Left kidney (tissue), 8 donors: ENCODE results near the gene REEP3. TPM values are rescaled to one million over a fixed set of nuclear protein-coding genes. Genes with fewer than 3 reads are reported as not detected.
A peak's percentile ranks its signal among the peaks of the same experiment; 100 is the strongest.
"Not testable (repeated sequence)": the region's sequence is repeated elsewhere in the genome, so short reads cannot be mapped to it uniquely, and the experiment has no call there.

ENCODE experiments used
- DNase-seq: peaks from one replicate; pipeline ENCODE4 v3.0.0-alpha.2; 2013
- long read RNA-seq, 8 donors: transcript quantifications; one replicate each; lab custom pipeline, GENCODE V29; 2026
- polyA plus RNA-seq: library from polyadenylated mRNA; unstranded; fragments of 120-200 nt; gene quantifications from one replicate; pipeline ENCODE4 v1.2.1, GENCODE V29; 2013; ENCODE audit not compliant: insufficient read length

Gene REEP3, protein sequence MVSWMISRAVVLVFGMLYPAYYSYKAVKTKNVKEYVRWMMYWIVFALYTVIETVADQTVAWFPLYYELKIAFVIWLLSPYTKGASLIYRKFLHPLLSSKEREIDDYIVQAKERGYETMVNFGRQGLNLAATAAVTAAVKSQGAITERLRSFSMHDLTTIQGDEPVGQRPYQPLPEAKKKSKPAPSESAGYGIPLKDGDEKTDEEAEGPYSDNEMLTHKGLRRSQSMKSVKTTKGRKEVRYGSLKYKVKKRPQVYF
- polyA plus RNA-seq = 34.1 TPM
- long read RNA-seq, donor 1, full-length matches to known transcripts = 6 of 6 reads
- long read RNA-seq, donor 1, partial matches to known transcripts = 0 of 6 reads
- long read RNA-seq, donor 1, other reads (novel, unspliced or antisense) = 0 of 6 reads
- long read RNA-seq, donor 2, full-length matches to known transcripts = 7 of 7 reads
- long read RNA-seq, donor 2, partial matches to known transcripts = 0 of 7 reads
- long read RNA-seq, donor 2, other reads (novel, unspliced or antisense) = 0 of 7 reads
- long read RNA-seq, donor 3, full-length matches to known transcripts = 5 of 5 reads
- long read RNA-seq, donor 3, partial matches to known transcripts = 0 of 5 reads
- long read RNA-seq, donor 3, other reads (novel, unspliced or antisense) = 0 of 5 reads
- long read RNA-seq, donor 4, full-length matches to known transcripts = 3 of 3 reads
- long read RNA-seq, donor 4, partial matches to known transcripts = 0 of 3 reads
- long read RNA-seq, donor 4, other reads (novel, unspliced or antisense) = 0 of 3 reads
- long read RNA-seq, donor 5, full-length matches to known transcripts = 5 of 5 reads
- long read RNA-seq, donor 5, partial matches to known transcripts = 0 of 5 reads
- long read RNA-seq, donor 5, other reads (novel, unspliced or antisense) = 0 of 5 reads
- long read RNA-seq, donor 6, full-length matches to known transcripts = 5 of 5 reads
- long read RNA-seq, donor 6, partial matches to known transcripts = 0 of 5 reads
- long read RNA-seq, donor 6, other reads (novel, unspliced or antisense) = 0 of 5 reads
- long read RNA-seq, donor 7, full-length matches to known transcripts = 5 of 48 reads
- long read RNA-seq, donor 7, partial matches to known transcripts = 43 of 48 reads
- long read RNA-seq, donor 7, other reads (novel, unspliced or antisense) = 0 of 48 reads
- long read RNA-seq, donor 8, full-length matches to known transcripts = 2 of 2 reads
- long read RNA-seq, donor 8, partial matches to known transcripts = 0 of 2 reads
- long read RNA-seq, donor 8, other reads (novel, unspliced or antisense) = 0 of 2 reads

DNA sequence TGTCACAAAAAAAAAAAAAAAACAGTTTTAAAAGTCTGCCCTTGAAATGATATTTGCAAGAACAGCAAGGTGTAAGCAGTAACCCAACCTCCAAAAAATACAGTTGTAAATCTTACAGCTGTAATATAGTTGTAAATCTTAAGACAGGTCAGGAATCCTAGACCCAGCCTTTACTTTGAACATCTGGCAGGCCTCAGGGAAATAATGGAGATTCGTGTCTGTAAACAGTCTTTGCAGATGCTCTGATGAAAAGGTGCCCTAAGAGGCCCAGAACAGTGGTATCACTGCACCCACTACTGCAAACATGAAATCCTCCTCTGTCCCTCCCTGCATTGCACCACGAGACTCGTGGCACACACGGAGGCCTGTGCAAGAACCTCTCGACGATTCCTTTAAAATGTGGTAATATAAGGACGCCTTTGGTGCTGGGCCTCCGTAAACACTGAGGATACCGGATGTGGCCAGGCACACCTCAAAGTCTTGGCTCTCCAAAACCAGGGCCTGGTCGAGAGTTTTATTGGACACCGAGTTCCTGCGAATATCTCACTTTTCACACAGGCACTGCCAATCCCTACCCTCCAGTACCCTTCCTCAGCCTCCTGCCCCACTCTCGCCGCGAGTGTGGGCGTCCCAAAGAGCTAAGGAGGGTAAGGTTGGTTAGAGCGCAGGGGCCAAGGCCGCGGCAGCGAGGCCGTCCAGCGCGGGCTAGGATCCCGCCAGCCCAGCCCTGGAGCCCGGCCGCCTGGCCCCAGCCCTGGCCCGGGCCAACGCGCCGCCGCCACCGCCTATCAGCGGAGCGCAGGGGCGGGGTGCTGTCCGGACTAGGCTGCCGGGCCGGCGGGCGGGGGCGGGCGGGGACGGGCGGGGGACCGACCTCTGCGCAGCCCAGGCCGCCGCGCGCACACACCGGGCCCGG, at the start of gene REEP3:
Gene REEP3, plus strand, starts transcription at position 902 of the 916 bp plus-strand sequence. CDS start 145 bp downstream, outside the sequence.
- DNase-seq = peak; percentile 60

DNA sequence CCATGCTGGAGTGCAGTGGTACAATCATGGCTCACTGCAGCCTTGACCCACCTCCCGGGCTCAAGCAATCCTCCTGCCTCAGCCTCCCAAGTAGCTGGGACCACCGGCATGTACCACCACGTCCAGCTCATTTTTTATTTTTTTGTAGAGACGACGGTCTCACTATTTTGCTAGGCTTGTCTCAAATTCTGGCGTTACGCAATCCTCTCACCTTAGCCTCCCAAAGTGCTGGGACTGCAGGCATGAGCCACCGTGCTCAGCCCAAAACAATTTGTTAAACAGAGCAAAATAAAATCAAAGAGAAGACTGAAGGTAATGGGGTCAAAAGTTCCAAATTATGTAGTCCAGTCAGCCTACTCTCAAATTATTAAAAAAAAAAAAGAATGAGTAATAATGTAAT, 46.7 kb upstream of the REEP3 start:
- no peak for DNase-seq

- no peak for DNase-seq
Observed at GRCh38 chr10:63477927-63478326, 43.3 kb upstream of the REEP3 start.

- DNase-seq = no peak
Observed at GRCh38 chr10:63478564-63478963, 42.6 kb upstream of the REEP3 start.

- DNase-seq = no peak
Observed at GRCh38 chr10:63480237-63480636, 41.0 kb upstream of the REEP3 start.

- DNase-seq = no peak
Observed at GRCh38 chr10:63481815-63482421, 39.3 kb upstream of the REEP3 start.

DNA sequence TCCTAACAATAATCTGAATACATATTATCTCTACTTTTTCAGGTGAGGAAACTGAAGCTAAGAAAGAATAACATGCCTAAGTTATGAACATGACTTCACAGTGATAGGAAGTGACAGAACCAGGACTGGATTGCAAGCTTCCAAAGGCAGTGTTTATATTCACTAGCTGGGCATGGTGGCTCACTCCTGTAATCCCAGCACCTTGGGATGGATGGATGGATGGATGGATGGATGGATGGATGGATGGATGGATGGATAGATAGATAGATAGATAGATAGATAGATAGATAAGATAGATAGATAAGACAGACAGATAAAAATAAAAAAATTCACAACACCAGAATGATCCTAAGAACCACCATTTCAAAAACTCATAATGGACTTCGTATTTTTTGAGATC, 37.2 kb upstream of the REEP3 start:
- DNase-seq = no peak

DNA sequence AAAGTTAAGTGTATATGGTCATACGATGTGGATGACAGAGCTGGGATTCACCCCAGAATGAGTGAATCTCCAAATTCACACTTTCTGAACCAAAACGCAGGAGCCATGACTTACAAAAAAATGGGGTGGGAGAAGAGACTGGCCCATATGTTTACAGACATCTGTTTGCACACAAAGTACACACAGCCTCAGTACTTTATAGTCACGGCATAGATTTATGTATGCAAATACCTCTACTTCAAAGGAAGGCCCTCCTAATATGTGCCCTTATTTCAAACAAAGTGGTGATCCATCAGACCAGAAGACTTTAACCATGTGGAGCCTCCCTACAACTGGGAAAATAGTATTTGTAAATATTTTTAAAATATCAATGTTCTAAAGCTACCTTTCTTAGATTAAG, 33.2 kb upstream of the REEP3 start:
- no peak for DNase-seq

DNA sequence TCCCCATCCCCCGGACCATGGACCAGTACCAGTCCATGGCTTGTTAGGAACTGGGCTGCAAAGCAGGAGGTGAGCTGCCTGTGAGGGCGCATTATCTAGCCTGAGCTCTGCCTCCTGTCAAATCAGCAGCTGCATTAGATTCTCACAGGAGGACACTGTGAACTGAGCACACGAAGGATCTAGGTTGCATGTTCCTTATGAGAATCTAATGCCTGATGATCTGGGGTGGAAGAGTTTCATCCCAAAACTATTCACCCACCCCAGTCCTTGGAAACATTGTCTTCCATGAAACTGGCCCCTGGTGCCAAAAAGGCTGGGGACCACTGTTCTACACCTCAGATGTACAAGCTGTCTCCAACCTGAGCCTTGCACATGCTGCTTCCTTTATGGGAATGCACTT, 31.4 kb upstream of the REEP3 start:
- DNase-seq = no peak

DNA sequence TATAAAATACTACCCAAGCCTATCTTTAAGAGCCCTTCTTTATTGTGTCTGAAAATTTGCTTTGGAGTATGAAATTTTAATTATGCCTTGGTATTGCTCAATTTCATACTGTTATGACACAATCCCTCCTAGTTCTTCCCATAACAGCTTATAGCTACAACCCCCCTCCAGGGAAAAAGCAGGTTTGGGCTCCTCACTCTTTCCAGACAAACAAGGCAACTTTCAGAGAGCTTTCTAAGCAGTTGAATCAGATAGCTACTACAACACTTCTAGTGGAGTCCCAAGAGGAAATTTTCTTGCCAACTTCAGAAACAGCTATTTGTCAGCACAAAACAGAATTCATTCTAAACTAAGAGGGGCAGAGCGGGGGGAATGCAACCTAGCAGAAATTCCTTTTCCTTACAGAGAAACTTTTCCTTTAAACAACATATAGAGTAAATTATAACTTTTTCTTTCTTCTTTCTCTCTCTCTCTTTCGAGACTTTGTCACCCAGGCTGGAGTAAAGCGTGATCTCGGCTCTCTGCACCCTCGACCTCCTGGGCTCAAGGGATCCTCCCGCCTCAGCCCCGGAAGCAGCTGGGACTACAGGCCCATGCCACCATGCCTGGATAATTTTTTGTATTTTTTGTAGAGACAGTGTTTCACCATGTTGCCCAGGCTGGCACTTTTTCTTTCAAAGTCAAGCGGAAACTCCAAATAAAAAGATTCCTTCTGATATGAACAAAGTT, 29.4 kb upstream of the REEP3 start:
- DNase-seq = peak; percentile 24

- not testable (repeated sequence) for DNase-seq
Observed at GRCh38 chr10:63492317-63492690, 28.9 kb upstream of the REEP3 start.

DNA sequence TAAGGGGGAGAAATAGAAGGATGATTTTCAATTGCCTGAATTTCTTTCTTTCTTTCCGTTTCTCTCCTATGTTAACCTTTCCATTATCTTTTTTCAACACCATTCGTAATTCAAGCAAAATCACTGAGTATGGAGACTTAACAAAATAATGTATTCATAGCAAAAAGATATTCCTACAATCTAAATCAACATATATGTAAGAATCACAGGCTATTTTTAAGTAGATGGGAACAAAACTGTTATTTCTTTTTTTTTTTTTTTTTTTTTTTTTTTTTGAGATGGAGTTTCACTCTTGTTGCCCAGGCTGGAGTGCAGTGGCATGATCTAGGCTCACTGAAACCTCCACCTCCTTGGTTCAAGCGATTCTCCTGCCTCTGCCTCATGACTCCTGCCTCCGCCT, 28.2 kb upstream of the REEP3 start:
- DNase-seq = no peak

DNA sequence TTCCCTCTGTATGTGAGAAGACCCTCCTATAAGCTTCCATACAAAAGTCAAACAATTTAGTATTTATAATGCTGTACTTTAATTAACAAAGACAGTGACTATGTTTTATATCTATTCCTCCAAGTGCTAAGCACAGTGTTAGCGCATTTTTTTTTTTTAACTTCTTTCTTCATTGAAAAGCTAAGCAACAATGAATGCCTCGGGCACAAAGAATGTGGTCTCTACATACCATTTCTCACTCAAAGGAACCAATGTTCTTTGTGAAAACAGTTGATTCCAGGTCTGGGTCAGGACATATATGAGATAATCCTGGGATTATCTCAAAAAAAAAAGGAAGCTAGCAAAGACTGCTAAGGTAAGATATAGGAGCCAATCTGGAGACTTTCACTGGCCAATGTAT, 26.2 kb upstream of the REEP3 start:
- DNase-seq = no peak

DNA sequence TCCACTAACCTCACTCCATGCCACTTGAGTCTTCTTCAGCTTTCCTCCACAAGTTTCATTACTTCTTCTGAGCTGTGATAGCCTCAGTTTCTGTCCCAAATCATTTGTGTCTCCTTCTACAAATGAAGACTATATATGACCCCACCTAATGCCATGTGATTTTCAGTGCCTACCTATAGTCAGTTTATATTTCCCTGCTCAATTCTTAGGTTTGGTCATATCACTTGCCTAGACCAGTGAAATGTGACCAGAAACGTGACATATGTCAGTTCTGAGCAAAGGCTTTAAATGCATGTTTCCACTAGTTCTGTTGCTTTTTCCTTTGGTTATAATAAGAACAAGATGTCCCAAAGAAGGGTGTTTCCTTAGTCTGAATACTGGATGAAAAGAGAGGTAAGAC, 24.6 kb upstream of the REEP3 start:
- DNase-seq = no peak

DNA sequence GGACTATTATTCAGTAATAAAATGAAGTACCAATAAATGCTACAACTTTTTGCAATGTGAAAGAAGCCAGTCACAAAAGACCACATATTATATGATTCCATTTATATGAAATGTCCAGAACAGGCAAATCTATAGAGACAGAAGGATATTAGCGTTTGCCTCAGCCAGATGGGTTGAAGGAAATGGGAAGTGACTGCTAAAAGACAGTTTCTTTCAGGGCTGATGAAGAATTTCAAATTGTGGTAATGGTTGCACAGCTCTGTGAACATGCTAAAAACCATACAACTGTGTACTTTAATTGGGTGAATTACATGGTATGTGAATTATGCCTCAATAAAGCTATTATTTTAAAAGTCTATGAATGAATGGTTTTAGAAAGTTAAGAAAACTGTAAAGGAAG, 23.9 kb upstream of the REEP3 start:
- DNase-seq = no peak

DNA sequence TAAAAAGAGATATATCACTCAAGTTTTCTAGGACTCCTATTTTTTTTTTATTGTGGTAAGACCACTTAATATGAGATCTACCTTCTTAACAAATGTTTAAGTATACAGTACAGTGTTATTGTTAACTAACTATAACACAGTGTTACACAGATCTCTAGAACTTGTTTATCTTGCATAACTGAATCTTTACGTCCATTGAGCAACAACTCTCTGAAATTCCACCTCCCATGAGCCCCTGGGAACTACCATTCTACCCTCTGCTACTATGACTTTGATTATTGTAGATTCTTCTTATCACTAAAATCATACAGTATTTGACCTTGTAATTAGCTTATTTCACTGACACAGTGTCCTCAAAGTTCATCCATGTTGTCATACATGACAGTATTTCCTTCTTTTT, 22.5 kb upstream of the REEP3 start:
- DNase-seq = no peak

GRCh38 chr10:63500551-63500950, 20.6 kb upstream of the REEP3 start:
- DNase-seq = not testable (repeated sequence)

- DNase-seq = no peak
Observed at GRCh38 chr10:63501954-63502353, 19.2 kb upstream of the REEP3 start.

GRCh38 chr10:63502832-63503231, 18.4 kb upstream of the REEP3 start:
- DNase-seq = no peak

DNA sequence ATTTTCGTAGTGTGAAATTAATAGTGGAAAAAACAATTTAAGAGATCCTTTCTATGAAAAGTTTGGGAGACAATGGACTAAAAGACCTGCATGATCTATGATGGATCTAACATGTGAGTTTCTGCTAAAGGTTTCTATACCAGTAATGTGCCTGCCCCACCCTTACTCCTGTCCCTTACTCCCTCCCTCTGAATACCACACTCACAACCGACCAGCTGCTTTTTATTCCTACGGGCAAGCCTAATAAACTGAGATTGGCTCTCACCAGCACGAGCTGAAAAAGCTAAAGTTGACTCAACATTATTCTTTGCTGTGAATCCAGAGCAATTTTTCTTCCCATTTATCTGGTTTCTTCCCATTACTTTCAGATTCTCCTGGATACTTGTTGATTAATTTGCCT, 17.8 kb upstream of the REEP3 start:
- DNase-seq = no peak
